ENCODE data around the gene METAP1.

Gene METAP1

GRCh38 chr4:98993419-98994071 is 2.0 kb upstream of the METAP1 start:
- H3K27me3 ChIP-seq (ENCODE audit: control insufficient read depth, low read length) = no peaks in the 10 kb centered on the region
- H3K4me2 ChIP-seq (ENCODE audit: low read length) = no peak overlapping the region
- H4K20me1 ChIP-seq (ENCODE audit: control insufficient read depth, insufficient read depth, low read depth, low read length) = peaks cover 4% of the 10 kb centered on the region; the same call in 1 of the 2 replicates
- H3F3A ChIP-seq (ENCODE audit: control insufficient read depth, insufficient read depth) = no peaks in the 10 kb centered on the region
- H3K4me3 ChIP-seq (ENCODE audit: low read length) = no peak overlapping the region
- H3K9me2 ChIP-seq (replicated peaks; ENCODE audit: control insufficient read depth, low read length) = no peaks in the 10 kb centered on the region
- 0 out of 2 replicates have a peak, but pooled peaks cover 7% of the 10 kb centered on the region for H3K36me3 ChIP-seq (ENCODE audit: control insufficient read depth, low read length)
- no peak for TF ChIP-seq CTCF (IDR thresholded peaks at IDR 0.05; ENCODE audit: low read depth, low read length, poor library complexity, severe bottlenecking)
- no peak for TF ChIP-seq EZH2phosphoT487 (IDR thresholded peaks at IDR 0.05; ENCODE audit: borderline replicate concordance, low read length)
- H3K79me2 ChIP-seq (ENCODE audit: control insufficient read depth, low read length) = peaks cover 30% of the 10 kb centered on the region
- peaks cover 19% of the 10 kb centered on the region for H3K4me1 ChIP-seq (ENCODE audit: control insufficient read depth, low read length)
- no peaks in the 10 kb centered on the region; the same call in 1 of the 2 replicates for H3K9me3 ChIP-seq (ENCODE audit: control insufficient read depth, insufficient read depth, low read length)
- no peak overlapping the region for H3K27ac ChIP-seq (ENCODE audit: low read depth, low read length)

GRCh38 chr4:98994474-98995182 is 893 bp upstream of the METAP1 start:
- peak overlapping the region; percentile 78 for H3K4me3 ChIP-seq (ENCODE audit: low read length)
- H3K27me3 ChIP-seq (ENCODE audit: control insufficient read depth, low read length) = no peaks in the 10 kb centered on the region
- H3K9me2 ChIP-seq (replicated peaks; ENCODE audit: control insufficient read depth, low read length) = no peaks in the 10 kb centered on the region
- H3K9me3 ChIP-seq (ENCODE audit: control insufficient read depth, insufficient read depth, low read length) = no peaks in the 10 kb centered on the region; the same call in 1 of the 2 replicates
- H3K27ac ChIP-seq (ENCODE audit: low read depth, low read length) = peak overlapping the region; percentile 34; the same call in 1 of the 2 replicates
- H3K4me1 ChIP-seq (ENCODE audit: control insufficient read depth, low read length) = peaks cover 19% of the 10 kb centered on the region
- TF ChIP-seq CTCF (IDR thresholded peaks at IDR 0.05; ENCODE audit: low read depth, low read length, poor library complexity, severe bottlenecking) (no peak), EZH2phosphoT487 (IDR thresholded peaks at IDR 0.05; ENCODE audit: borderline replicate concordance, low read length) (no peak)
- peak overlapping the region; percentile 87 for H3K4me2 ChIP-seq (ENCODE audit: low read length)
- peaks cover 4% of the 10 kb centered on the region; the same call in 1 of the 2 replicates for H4K20me1 ChIP-seq (ENCODE audit: control insufficient read depth, insufficient read depth, low read depth, low read length)
- peaks cover 10% of the 10 kb centered on the region; the same call in 1 of the 2 replicates for H3K36me3 ChIP-seq (ENCODE audit: control insufficient read depth, low read length)
- peaks cover 41% of the 10 kb centered on the region for H3K79me2 ChIP-seq (ENCODE audit: control insufficient read depth, low read length)
- no peaks in the 10 kb centered on the region for H3F3A ChIP-seq (ENCODE audit: control insufficient read depth, insufficient read depth)

- Histone ChIP-seq H3K9me3 (ENCODE audit: control insufficient read depth, insufficient read depth, low read length) (no peaks in the 10 kb centered on the region; the same call in 1 of the 2 replicates), H3K4me1 (ENCODE audit: control insufficient read depth, low read length) (peaks cover 19% of the 10 kb centered on the region), H3K79me2 (ENCODE audit: control insufficient read depth, low read length) (peaks cover 56% of the 10 kb centered on the region), H3K9me2 (replicated peaks; ENCODE audit: control insufficient read depth, low read length) (no peaks in the 10 kb centered on the region), H3F3A (ENCODE audit: control insufficient read depth, insufficient read depth) (no peaks in the 10 kb centered on the region), H3K4me3 (ENCODE audit: low read length) (peak overlapping the region; percentile 96), H3K36me3 (ENCODE audit: control insufficient read depth, low read length) (peaks cover 17% of the 10 kb centered on the region; the same call in 1 of the 2 replicates), H3K4me2 (ENCODE audit: low read length) (peak overlapping the region; percentile 84), H3K27ac (ENCODE audit: low read depth, low read length) (peak overlapping the region; percentile 63), H4K20me1 (ENCODE audit: control insufficient read depth, insufficient read depth, low read depth, low read length) (peaks cover 6% of the 10 kb centered on the region; the same call in 1 of the 2 replicates), H3K27me3 (ENCODE audit: control insufficient read depth, low read length) (no peaks in the 10 kb centered on the region)
- TF ChIP-seq EZH2phosphoT487 (IDR thresholded peaks at IDR 0.05; ENCODE audit: borderline replicate concordance, low read length) = no peak
- no peak for TF ChIP-seq CTCF (IDR thresholded peaks at IDR 0.05; ENCODE audit: low read depth, low read length, poor library complexity, severe bottlenecking)
Measured at GRCh38 chr4:98996056-98996764, 689 bp downstream of the METAP1 start.

Data from DOHH2 (cell line).